GM12892 (cell line): Measurements from ENCODE around the gene CLRN2.

Experiments used
- POLR2A ChIP-seq: IDR thresholded peaks from 2 replicates; pipeline ENCODE4 v1.6.1; 2011; ENCODE audit warnings: low read depth, low read length, control low read depth
- TAF1 ChIP-seq: IDR thresholded peaks from 2 replicates; pipeline ENCODE4 v1.6.1; 2011; ENCODE audit warnings: low read depth, mild to moderate bottlenecking, control low read depth, low read length, borderline replicate concordance

DNA sequence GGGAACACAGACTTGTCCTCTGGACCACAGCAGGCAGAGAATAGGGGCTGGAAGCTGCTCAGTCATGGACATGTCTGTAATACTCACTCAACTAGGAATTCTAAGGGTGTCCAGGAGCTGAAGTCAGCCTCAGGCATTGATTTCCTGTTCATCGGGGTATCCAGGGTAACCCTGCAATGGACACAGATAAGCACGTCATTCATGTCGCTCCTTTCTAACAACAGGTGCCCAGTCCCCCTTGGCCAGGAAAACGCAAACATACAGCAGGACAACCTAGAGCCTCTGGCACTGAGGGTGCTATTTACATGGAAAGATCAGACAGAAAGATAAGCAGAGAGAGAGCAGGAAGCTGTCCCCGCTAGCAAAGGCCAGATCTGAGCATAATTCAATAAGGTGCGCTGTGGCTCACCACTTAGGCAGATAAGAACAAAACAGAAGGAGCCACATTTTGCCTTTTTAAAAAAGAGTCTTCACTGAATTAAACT lies 24.3 kb upstream of the CLRN2 start:
- TF ChIP-seq TAF1 (no peak), POLR2A (no peak)
